ENCODE results near the gene EPSTI1. TPM values are rescaled to one million over a fixed set of nuclear protein-coding genes. Genes with fewer than 3 reads are reported as not detected.

EPSTI1 gene
- polyA plus RNA-seq, 1 of the 3 experiments (the other 2 are of a cell fraction): 0.02 TPM

- H3K27me3 ChIP-seq (ENCODE audit: insufficient read depth): no peaks in the 10 kb centered on the region
- 94% methylated on average over 2 of the region's 2 CpGs for WGBS (ENCODE audit: low lambda C conversion rate)
- no peak overlapping the region for H3K4me3 ChIP-seq (ENCODE audit: low read depth in 2 of 2, low read length in 1 of 2)
- no peaks in the 10 kb centered on the region for H3K9me2 ChIP-seq
- no peak overlapping the region for H3K27ac ChIP-seq (ENCODE audit: low read depth in 2 of 2, low read length in 1 of 2)
- no peaks in the 10 kb centered on the region for H3K4me1 ChIP-seq (ENCODE audit: control insufficient read depth in 1 of 2, insufficient read depth in 2 of 2, low read depth in 1 of 2, low read length in 1 of 2)
- H2AFZ ChIP-seq (ENCODE audit: low read depth): no peak overlapping the region
- no peaks in the 10 kb centered on the region for H4K20me1 ChIP-seq (ENCODE audit: insufficient read depth)
- CTCF ChIA-PET: interaction anchor here (1.5 kb wide), 1 partner anchor 10 kb away, joined by 7 read pairs; no protein-coding TSS in a partner anchor
- no peak for DNase-seq
- TF ChIP-seq POLR2AphosphoS5 (IDR thresholded peaks at IDR 0.05; ENCODE audit: low read depth, low read length) (no peak), TCF12 (IDR thresholded peaks at IDR 0.05) (no peak), MEF2A (IDR thresholded peaks at IDR 0.05; ENCODE audit: borderline replicate concordance, low read depth) (no peak), TAF1 (IDR thresholded peaks at IDR 0.05; ENCODE audit: borderline replicate concordance, low read depth, low read length) (no peak), GATA2 (CRISPR knock-in tag; IDR thresholded peaks at IDR 0.05) (no peak), ZBTB33 (IDR thresholded peaks at IDR 0.05; ENCODE audit: borderline replicate concordance, low read depth) (no peak), SMC3 (IDR thresholded peaks at IDR 0.05; ENCODE audit: low read depth, low read length) (no peak), NRF1 (IDR thresholded peaks at IDR 0.05; ENCODE audit: low read depth, low read length) (no peak), YY1 (IDR thresholded peaks at IDR 0.05; ENCODE audit: low read depth) (no peak), GABPA (IDR thresholded peaks at IDR 0.05; ENCODE audit: low read depth) (no peak), PBX3 (IDR thresholded peaks at IDR 0.05) (no peak)
- TF ChIP-seq, protein P1, sequence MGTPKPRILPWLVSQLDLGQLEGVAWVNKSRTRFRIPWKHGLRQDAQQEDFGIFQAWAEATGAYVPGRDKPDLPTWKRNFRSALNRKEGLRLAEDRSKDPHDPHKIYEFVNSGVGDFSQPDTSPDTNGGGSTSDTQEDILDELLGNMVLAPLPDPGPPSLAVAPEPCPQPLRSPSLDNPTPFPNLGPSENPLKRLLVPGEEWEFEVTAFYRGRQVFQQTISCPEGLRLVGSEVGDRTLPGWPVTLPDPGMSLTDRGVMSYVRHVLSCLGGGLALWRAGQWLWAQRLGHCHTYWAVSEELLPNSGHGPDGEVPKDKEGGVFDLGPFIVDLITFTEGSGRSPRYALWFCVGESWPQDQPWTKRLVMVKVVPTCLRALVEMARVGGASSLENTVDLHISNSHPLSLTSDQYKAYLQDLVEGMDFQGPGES (IDR thresholded peaks at IDR 0.05; ENCODE audit: low read depth, low read length): no peak
- POLR2A ChIA-PET: no interaction called here
- no peaks in the 10 kb centered on the region for H3K9me3 ChIP-seq
- H3K79me2 ChIP-seq (ENCODE audit: insufficient read depth): no peaks in the 10 kb centered on the region
- H3K4me2 ChIP-seq: no peak overlapping the region
- H3K9ac ChIP-seq: no peak overlapping the region
- H3K36me3 ChIP-seq (replicated peaks in 1 of 2; ENCODE audit: control insufficient read depth in 1 of 2, insufficient read depth in 2 of 2, low read length in 1 of 2): no peaks in the 10 kb centered on the region
- no peaks in the 10 kb centered on the region for H3F3A ChIP-seq (replicated peaks; ENCODE audit: insufficient read depth)
These were observed 32.4 kb downstream of the EPSTI1 start for GRCh38 chr13:42959615-42960014.

GRCh38 chr13:42957881-42958280, 34.2 kb downstream of the EPSTI1 start:
- Histone ChIP-seq H3K27ac (ENCODE audit: low read depth in 2 of 2, low read length in 1 of 2) (no peak overlapping the region), H3K27me3 (ENCODE audit: insufficient read depth) (no peaks in the 10 kb centered on the region), H3K36me3 (replicated peaks in 1 of 2; ENCODE audit: control insufficient read depth in 1 of 2, insufficient read depth in 2 of 2, low read length in 1 of 2) (no peaks in the 10 kb centered on the region), H3K4me3 (ENCODE audit: low read depth in 2 of 2, low read length in 1 of 2) (no peak overlapping the region), H3K4me2 (no peak overlapping the region), H2AFZ (ENCODE audit: low read depth) (no peak overlapping the region), H4K20me1 (ENCODE audit: insufficient read depth) (no peaks in the 10 kb centered on the region), H3K9me2 (no peaks in the 10 kb centered on the region), H3K79me2 (ENCODE audit: insufficient read depth) (no peaks in the 10 kb centered on the region), H3K9me3 (no peaks in the 10 kb centered on the region), H3F3A (replicated peaks; ENCODE audit: insufficient read depth) (no peaks in the 10 kb centered on the region), H3K9ac (no peak overlapping the region), H3K4me1 (ENCODE audit: control insufficient read depth in 1 of 2, insufficient read depth in 2 of 2, low read depth in 1 of 2, low read length in 1 of 2) (no peaks in the 10 kb centered on the region)
- POLR2A ChIA-PET: no interaction called here
- 100% methylated on average over 2 of the region's 2 CpGs for WGBS (ENCODE audit: low lambda C conversion rate)
- DNase-seq: no peak
- TF ChIP-seq RFX5 (IDR thresholded peaks at IDR 0.05; ENCODE audit: low read length) (no peak), FOXM1 (IDR thresholded peaks at IDR 0.05; ENCODE audit: low read depth) (no peak), NRF1 (IDR thresholded peaks at IDR 0.05; ENCODE audit: low read depth, low read length) (no peak), ZBTB33 (IDR thresholded peaks at IDR 0.05; ENCODE audit: borderline replicate concordance, low read depth) (no peak), TEAD4 (IDR thresholded peaks at IDR 0.05; ENCODE audit: borderline replicate concordance, insufficient read depth) (no peak), SIN3A (IDR thresholded peaks at IDR 0.05; ENCODE audit: borderline replicate concordance, low read depth, low read length) (no peak), TAF1 (IDR thresholded peaks at IDR 0.05; ENCODE audit: borderline replicate concordance, low read depth, low read length) (no peak), GABPA (IDR thresholded peaks at IDR 0.05; ENCODE audit: low read depth) (no peak), MEF2A (IDR thresholded peaks at IDR 0.05; ENCODE audit: borderline replicate concordance, low read depth) (no peak)
- TF ChIP-seq, protein P2, sequence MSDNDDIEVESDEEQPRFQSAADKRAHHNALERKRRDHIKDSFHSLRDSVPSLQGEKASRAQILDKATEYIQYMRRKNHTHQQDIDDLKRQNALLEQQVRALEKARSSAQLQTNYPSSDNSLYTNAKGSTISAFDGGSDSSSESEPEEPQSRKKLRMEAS (IDR thresholded peaks at IDR 0.05; ENCODE audit: low read depth): no peak
- CTCF ChIA-PET: interaction anchor here (0.9 to 1.1 kb wide), 2 partner anchors 11 to 12 kb away, joined by 3 to 5 read pairs; no protein-coding TSS in a partner anchor
